OCI-M1 (cell line): ENCODE data around the gene COL4A6.
"Not testable (repeated sequence)": the region's sequence is repeated elsewhere in the genome, so short reads cannot be mapped to it uniquely, and the experiment has no call there.

Source experiments
- DNase-seq: peaks from one replicate; lab custom pipeline; 2025; lab: John Stamatoyannopoulos, UW

The COL4A6 gene

GRCh38 chrX:108399418-108400165 lies 38.6 kb downstream of the COL4A6 start:
- no peak for DNase-seq

DNA sequence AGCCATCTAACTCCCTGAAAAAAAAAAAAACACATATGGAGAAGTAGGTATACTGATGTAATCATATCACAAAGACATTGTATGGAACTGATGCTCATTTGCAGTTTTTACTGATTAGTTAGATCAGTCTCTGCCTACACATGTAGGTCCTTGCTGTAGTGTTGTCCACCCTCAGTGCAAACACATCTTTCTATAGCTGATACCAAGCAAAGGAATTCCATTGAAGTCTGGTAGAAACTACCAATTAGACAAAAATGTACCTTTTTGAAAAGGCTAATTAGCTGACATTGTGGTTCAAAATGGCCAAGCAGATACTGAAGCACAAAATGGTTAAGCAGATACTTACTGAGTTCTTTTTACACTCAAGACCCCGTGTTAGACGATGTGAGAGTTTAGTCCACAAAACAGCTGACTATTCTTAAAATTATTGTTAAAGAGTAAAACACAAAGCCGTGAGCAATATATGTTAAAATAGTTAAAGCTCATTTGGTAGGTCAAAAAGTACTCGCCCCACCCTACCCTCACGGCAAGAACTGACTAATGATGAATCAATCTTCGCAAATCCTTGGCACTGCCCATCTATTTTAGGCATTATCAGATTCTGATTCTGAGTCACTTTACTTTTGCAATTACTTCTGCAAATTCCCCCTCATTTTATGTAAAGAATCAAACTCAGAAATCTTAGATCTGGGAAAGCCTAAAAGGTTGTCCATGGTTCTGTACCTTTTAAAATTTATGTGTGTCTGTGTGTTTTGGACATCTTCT lies 40.4 kb downstream of the COL4A6 start:
- DNase-seq, result no peak

DNA sequence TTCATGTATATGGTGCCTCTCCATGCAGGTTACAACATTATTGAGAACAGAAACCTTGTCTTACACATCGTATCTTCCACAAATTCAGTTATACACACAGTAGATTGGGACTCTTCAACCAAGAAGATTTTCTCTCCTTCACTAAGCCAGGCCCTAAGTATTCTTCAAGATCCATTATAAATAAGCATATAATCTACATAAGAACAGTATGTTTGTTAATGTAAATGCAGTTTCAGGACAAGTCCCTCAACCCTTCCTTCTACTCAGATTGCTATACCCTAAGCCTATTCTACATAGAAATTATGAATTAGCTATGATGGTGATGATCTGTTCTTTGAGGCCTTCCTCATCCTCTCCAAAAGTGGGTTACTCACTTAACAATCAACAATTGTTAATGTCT lies 41.2 kb downstream of the COL4A6 start:
- no peak for DNase-seq

GRCh38 chrX:108396188-108396891 lies 41.9 kb downstream of the COL4A6 start:
- DNase-seq, result no peak

- peak; percentile 11 for DNase-seq
Observed at GRCh38 chrX:108390976-108391717, 47.1 kb downstream of the COL4A6 start.

- DNase-seq, result no peak
Observed at GRCh38 chrX:108384783-108385182, 53.4 kb downstream of the COL4A6 start.

GRCh38 chrX:108380222-108380621 lies 58.0 kb downstream of the COL4A6 start:
- DNase-seq, result no peak

- not testable (repeated sequence) for DNase-seq
Observed at GRCh38 chrX:108376821-108377220, 61.4 kb downstream of the COL4A6 start.

GRCh38 chrX:108375591-108375990 lies 62.6 kb downstream of the COL4A6 start:
- DNase-seq, result not testable (repeated sequence)

- DNase-seq, result no peak
Observed at GRCh38 chrX:108366644-108367406, 71.4 kb downstream of the COL4A6 start.

DNA sequence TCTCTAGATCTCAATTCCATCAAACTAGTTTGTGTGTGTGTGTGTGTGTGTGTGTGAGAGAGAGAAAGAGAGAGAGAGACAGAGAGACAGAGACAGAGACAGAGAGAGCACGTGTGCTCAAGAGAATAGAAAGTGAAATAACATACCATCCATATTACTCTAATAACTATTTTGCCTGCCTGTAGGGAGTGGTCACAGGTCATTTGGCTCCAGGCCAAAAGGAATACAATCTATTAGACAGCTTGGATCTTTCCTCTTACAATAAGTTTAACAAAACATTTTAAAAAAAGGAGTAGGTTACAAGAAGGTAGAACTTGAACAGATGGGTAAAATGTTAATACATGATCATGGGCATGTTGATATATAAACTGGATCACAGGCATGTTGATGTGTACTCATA lies 76.2 kb downstream of the COL4A6 start:
- no peak for DNase-seq

DNA sequence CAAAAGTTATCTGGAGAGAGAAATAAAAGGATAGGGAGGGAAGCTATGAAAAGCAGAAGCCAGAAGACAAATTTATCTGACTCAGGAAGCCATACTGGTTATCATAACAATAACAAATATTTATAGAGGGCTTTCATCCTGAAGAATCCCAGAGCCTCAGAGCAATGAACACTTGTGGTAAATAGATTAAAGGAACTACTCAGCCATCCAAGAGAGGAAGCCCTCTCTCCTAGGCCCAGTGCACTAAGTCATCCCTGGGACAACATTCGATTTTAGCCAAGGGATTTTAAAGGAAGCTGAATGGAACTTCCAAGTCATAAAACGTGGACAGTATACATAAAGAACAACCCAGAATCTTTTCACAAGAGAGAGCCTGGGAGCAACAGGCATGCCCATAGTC lies 76.9 kb downstream of the COL4A6 start:
- no peak for DNase-seq

GRCh38 chrX:108359806-108360602 lies 78.2 kb downstream of the COL4A6 start:
- no peak for DNase-seq

GRCh38 chrX:108353452-108353851 lies 84.8 kb downstream of the COL4A6 start:
- DNase-seq, result no peak

DNA sequence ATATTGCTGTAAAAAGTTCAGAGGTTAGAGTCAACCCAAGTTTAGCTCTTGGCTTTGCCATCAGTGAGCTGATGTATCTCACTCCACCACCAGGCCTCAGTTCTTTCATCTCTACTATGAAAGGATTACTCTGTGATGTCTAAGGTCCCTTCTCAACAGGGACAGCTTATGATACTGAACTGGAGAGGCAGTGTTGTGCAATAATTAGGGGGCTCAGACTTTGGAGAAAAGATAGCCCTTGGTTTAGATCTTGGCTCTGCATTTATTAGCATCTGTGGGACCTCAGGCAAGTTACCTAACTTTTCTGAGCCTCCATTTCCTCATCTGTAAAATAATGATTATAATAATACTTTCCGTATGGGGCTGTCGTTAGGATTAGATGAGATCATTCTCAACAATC lies 89.0 kb downstream of the COL4A6 start:
- DNase-seq, result no peak

DNA sequence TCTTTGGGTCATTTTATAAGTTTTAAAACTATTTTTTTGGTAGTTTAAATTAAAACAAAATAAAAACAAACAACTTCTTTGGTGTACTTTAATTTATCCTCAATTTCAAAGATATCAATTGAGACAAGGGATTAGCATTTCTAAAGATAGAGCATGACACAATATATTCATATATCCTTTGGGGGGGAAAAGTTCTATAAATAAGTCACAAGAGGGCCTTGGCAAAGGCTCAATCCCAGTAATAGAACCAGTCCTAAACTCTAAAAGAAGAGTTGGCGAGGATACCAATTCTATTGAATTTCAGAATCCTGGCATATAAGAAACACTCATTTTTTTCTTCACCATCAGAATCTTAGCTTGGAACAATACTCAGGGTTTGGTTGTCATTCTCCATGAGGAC lies 89.7 kb downstream of the COL4A6 start:
- DNase-seq, result no peak

DNA sequence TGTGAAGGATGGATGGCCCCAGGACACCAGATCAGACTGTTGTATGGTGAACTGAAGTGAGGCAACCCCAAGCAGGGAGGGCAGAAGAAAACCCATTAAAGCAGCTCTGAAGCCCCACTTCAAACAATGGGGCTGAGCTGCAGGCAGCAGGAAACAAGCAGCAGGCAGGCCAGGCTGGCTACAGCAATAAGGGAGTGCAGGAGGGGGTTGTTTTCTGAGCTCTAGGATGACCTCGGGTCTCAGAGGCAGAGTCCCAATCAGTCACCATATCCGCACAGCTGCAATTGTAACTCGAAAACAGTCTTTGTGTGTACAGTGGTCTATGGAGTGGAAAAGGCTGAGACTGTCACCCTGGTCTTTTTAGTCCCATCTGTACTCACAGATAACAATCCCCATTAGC lies 90.4 kb downstream of the COL4A6 start:
- no peak for DNase-seq

DNA sequence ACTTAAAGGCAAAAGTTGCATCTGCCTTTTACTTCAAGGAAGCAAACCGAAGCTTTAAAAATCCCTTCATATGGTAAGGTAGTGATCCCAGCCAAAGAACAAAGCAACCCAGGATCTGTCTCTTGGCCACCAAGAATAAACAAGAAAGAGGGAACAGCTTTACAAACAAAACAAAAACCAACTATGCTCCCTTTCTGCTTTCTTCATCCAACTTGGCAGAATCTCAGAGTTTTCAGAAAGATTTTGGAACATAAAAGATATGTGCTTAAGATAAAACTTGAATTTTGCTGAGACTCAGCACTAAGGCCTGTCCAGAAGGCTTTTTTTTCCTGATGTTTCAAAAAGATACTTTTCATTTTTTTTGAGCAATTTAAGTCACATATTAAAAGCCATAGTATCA lies 94.0 kb downstream of the COL4A6 start:
- DNase-seq, result no peak

DNA sequence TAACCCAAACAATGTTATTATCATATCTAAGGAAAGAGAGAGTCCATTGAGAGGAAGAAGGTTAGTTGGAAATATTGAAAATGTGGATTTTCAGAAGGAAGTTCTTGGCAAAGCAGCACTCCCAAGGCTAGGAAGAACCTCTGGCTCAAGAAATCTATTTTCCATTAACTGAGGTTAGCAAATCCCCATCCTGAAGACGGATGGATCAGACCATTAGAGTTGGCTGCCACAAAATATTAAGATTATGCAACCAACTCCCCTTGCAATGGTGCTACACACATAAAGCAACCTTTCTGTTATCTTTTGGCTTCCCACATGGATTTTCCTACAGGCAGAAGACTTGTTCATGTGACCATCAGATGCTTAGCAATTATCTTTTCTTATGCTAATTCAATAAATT lies 96.3 kb downstream of the COL4A6 start:
- no peak for DNase-seq

- no peak for DNase-seq
Observed at GRCh38 chrX:108332281-108332680, 105.9 kb downstream of the COL4A6 start.
